ENCODE measurements around the gene C9orf85.
A peak's percentile ranks its signal among the peaks of the same experiment; 100 is the strongest.
"Not testable (repeated sequence)": the region's sequence is repeated elsewhere in the genome, so short reads cannot be mapped to it uniquely, and the experiment has no call there.

C9orf85 gene

GRCh38 chr9:71944754-71945375 is 33.4 kb downstream of the C9orf85 start:
- Histone ChIP-seq H3K27ac (ENCODE audit: low read depth, low read length) (peak overlapping the region; percentile 59), H3K9me3 (ENCODE audit: insufficient read depth, low read depth, low read length) (no peaks in the 10 kb centered on the region), H3K9ac (ENCODE audit: low read depth, low read length) (peak overlapping the region; percentile 31; the same call in 1 of the 2 replicates), H3K36me3 (ENCODE audit: insufficient read depth, low read length) (peaks cover 5% of the 10 kb centered on the region; the same call in 1 of the 2 replicates), H3K27me3 (ENCODE audit: insufficient read depth, low read length) (no peaks in the 10 kb centered on the region), H3K4me3 (ENCODE audit: low read length) (no peak overlapping the region), H3K4me1 (ENCODE audit: insufficient read depth, low read length) (peaks cover 35% of the 10 kb centered on the region)
- WGBS = 85% methylated on average over 2 of the region's 2 CpGs

GRCh38 chr9:71954652-71955051 is 43.2 kb downstream of the C9orf85 start:
- H3K36me3 ChIP-seq (ENCODE audit: insufficient read depth, low read length); H3K9me3 ChIP-seq (ENCODE audit: insufficient read depth, low read depth, low read length); H3K4me3 ChIP-seq (ENCODE audit: low read length); H3K9ac ChIP-seq (ENCODE audit: low read depth, low read length); H3K27ac ChIP-seq (ENCODE audit: low read depth, low read length); H3K27me3 ChIP-seq (ENCODE audit: insufficient read depth, low read length): not testable (repeated sequence)
- peaks cover 42% of the 10 kb centered on the region for H3K4me1 ChIP-seq (ENCODE audit: insufficient read depth, low read length)
- WGBS = 96% methylated on average over 2 of the region's 2 CpGs

GRCh38 chr9:71955300-71955915 is 44.0 kb downstream of the C9orf85 start:
- H3K36me3 ChIP-seq (ENCODE audit: insufficient read depth, low read length) = no peaks in the 10 kb centered on the region
- H3K27me3 ChIP-seq (ENCODE audit: insufficient read depth, low read length) = no peaks in the 10 kb centered on the region
- H3K4me3 ChIP-seq (ENCODE audit: low read length) = no peak overlapping the region
- no peaks in the 10 kb centered on the region for H3K9me3 ChIP-seq (ENCODE audit: insufficient read depth, low read depth, low read length)
- no peak overlapping the region for H3K9ac ChIP-seq (ENCODE audit: low read depth, low read length)
- H3K4me1 ChIP-seq (ENCODE audit: insufficient read depth, low read length) = peaks cover 42% of the 10 kb centered on the region
- 100% methylated on average over 1 of the region's 1 CpG for WGBS
- no peak overlapping the region for H3K27ac ChIP-seq (ENCODE audit: low read depth, low read length)

GRCh38 chr9:71962328-71962727 is 50.9 kb downstream of the C9orf85 start:
- H3K4me3 ChIP-seq (ENCODE audit: low read length) = no peak overlapping the region
- WGBS = 90% methylated on average over 4 of the region's 4 CpGs
- H3K27me3 ChIP-seq (ENCODE audit: insufficient read depth, low read length) = no peaks in the 10 kb centered on the region
- no peaks in the 10 kb centered on the region for H3K36me3 ChIP-seq (ENCODE audit: insufficient read depth, low read length)
- H3K27ac ChIP-seq (ENCODE audit: low read depth, low read length) = no peak overlapping the region
- H3K4me1 ChIP-seq (ENCODE audit: insufficient read depth, low read length) = peaks cover 18% of the 10 kb centered on the region
- H3K9ac ChIP-seq (ENCODE audit: low read depth, low read length) = no peak overlapping the region
- no peaks in the 10 kb centered on the region for H3K9me3 ChIP-seq (ENCODE audit: insufficient read depth, low read depth, low read length)

GRCh38 chr9:71963471-71963996 is 52.1 kb downstream of the C9orf85 start:
- peaks cover 23% of the 10 kb centered on the region for H3K4me1 ChIP-seq (ENCODE audit: insufficient read depth, low read length)
- not testable (repeated sequence) for H3K36me3 ChIP-seq (ENCODE audit: insufficient read depth, low read length); H3K27me3 ChIP-seq (ENCODE audit: insufficient read depth, low read length); H3K9ac ChIP-seq (ENCODE audit: low read depth, low read length); H3K27ac ChIP-seq (ENCODE audit: low read depth, low read length); H3K4me3 ChIP-seq (ENCODE audit: low read length)
- peaks cover 11% of the 10 kb centered on the region for H3K9me3 ChIP-seq (ENCODE audit: insufficient read depth, low read depth, low read length)
- WGBS = 90% methylated on average over 29 of the region's 29 CpGs

GRCh38 chr9:71965403-71965802 is 54.0 kb downstream of the C9orf85 start:
- 89% methylated on average over 1 of the region's 1 CpG for WGBS
- H3K36me3 ChIP-seq (ENCODE audit: insufficient read depth, low read length) = peaks cover 12% of the 10 kb centered on the region

GRCh38 chr9:71966601-71967000 is 55.2 kb downstream of the C9orf85 start:
- Histone ChIP-seq H3K4me1 (ENCODE audit: insufficient read depth, low read length) (peaks cover 23% of the 10 kb centered on the region), H3K36me3 (ENCODE audit: insufficient read depth, low read length) (peaks cover 12% of the 10 kb centered on the region), H3K9ac (ENCODE audit: low read depth, low read length) (peak overlapping the region; percentile 22; the same call in 1 of the 2 replicates), H3K27me3 (ENCODE audit: insufficient read depth, low read length) (no peaks in the 10 kb centered on the region), H3K27ac (ENCODE audit: low read depth, low read length) (peak overlapping the region; percentile 88), H3K4me3 (ENCODE audit: low read length) (peak overlapping the region; percentile 24), H3K9me3 (ENCODE audit: insufficient read depth, low read depth, low read length) (peaks cover 21% of the 10 kb centered on the region)
- WGBS = 8% methylated on average over 4 of the region's 5 CpGs

More at GRCh38 chr9:71965403-71965802, 54.0 kb downstream of the C9orf85 start:
- Histone ChIP-seq H3K4me1 (ENCODE audit: insufficient read depth, low read length) (peaks cover 23% of the 10 kb centered on the region), H3K4me3 (ENCODE audit: low read length) (no peak overlapping the region), H3K27me3 (ENCODE audit: insufficient read depth, low read length) (no peaks in the 10 kb centered on the region), H3K9ac (ENCODE audit: low read depth, low read length) (no peak overlapping the region), H3K27ac (ENCODE audit: low read depth, low read length) (0 out of 2 replicates have a peak overlapping the region, but pooled peaks have one; percentile 88), H3K9me3 (ENCODE audit: insufficient read depth, low read depth, low read length) (peaks cover 21% of the 10 kb centered on the region)

GRCh38 chr9:71968541-71969090 is 57.2 kb downstream of the C9orf85 start:
- 83% methylated on average over 9 of the region's 10 CpGs for WGBS
- peaks cover 21% of the 10 kb centered on the region for H3K9me3 ChIP-seq (ENCODE audit: insufficient read depth, low read depth, low read length)
- no peak overlapping the region for H3K4me3 ChIP-seq (ENCODE audit: low read length)
- peaks cover 24% of the 10 kb centered on the region for H3K36me3 ChIP-seq (ENCODE audit: insufficient read depth, low read length)
- no peak overlapping the region for H3K27ac ChIP-seq (ENCODE audit: low read depth, low read length)
- no peaks in the 10 kb centered on the region for H3K27me3 ChIP-seq (ENCODE audit: insufficient read depth, low read length)
- H3K4me1 ChIP-seq (ENCODE audit: insufficient read depth, low read length) = peaks cover 23% of the 10 kb centered on the region
- no peak overlapping the region for H3K9ac ChIP-seq (ENCODE audit: low read depth, low read length)

- Histone ChIP-seq H3K9me3 (ENCODE audit: insufficient read depth, low read depth, low read length) (no peaks in the 10 kb centered on the region), H3K36me3 (ENCODE audit: insufficient read depth, low read length) (peaks cover 11% of the 10 kb centered on the region), H3K4me3 (ENCODE audit: low read length) (no peak overlapping the region), H3K4me1 (ENCODE audit: insufficient read depth, low read length) (peaks cover 3% of the 10 kb centered on the region; the same call in 1 of the 2 replicates), H3K9ac (ENCODE audit: low read depth, low read length) (no peak overlapping the region), H3K27me3 (ENCODE audit: insufficient read depth, low read length) (no peaks in the 10 kb centered on the region), H3K27ac (ENCODE audit: low read depth, low read length) (no peak overlapping the region)
Measured at GRCh38 chr9:71975833-71976232, 64.4 kb downstream of the C9orf85 start.

- Histone ChIP-seq H3K9me3 (ENCODE audit: insufficient read depth, low read depth, low read length) (no peaks in the 10 kb centered on the region), H3K27ac (ENCODE audit: low read depth, low read length) (no peak overlapping the region), H3K4me3 (ENCODE audit: low read length) (no peak overlapping the region), H3K4me1 (ENCODE audit: insufficient read depth, low read length) (peaks cover 3% of the 10 kb centered on the region; the same call in 1 of the 2 replicates), H3K27me3 (ENCODE audit: insufficient read depth, low read length) (no peaks in the 10 kb centered on the region), H3K36me3 (ENCODE audit: insufficient read depth, low read length) (peaks cover 11% of the 10 kb centered on the region), H3K9ac (ENCODE audit: low read depth, low read length) (no peak overlapping the region)
- WGBS = 95% methylated on average over 1 of the region's 3 CpGs
Measured at GRCh38 chr9:71977003-71977402, 65.6 kb downstream of the C9orf85 start.
